Fibroblast of skin of scalp (primary cell): Measurements from ENCODE around the gene SAA4.

Source experiments
- DNase-seq: peaks from one replicate; pipeline ENCODE4 v3.0.0-alpha.2; 2013

The SAA4 gene

GRCh38 chr11:18188796-18189195 lies 47.8 kb downstream of the SAA4 start:
- DNase-seq: no peak
